ENCODE measurements around the gene PACSIN2.

DNA sequence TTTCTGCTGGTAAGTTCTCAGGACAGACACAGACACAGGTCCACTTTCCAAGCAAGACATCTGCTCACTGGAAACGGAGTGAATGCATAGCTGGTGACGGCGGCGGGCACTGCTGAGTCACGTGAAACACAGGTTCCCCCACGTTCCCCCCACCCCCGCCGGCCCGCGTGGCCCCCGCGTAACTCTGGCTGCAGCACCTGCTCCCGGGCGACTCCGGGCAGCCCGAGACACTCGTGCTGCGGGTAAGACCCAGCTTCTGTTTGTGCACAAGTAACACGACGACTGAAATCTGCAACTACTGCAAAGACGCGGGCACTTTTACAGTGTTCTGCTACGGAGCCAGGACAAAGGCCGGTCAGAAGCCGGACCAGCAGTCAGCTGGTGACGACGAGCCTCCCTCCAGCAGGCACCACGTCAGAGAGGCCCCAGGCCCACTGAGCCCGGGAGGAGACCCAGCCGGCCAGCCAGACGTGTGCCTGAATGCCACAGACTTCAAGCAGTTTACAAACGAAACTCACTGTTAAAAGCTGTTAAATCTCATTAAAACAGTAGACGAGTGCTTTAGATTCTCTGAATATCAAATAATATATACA, 145.0 kb downstream of the PACSIN2 start:
- TF ChIP-seq, protein P1, sequence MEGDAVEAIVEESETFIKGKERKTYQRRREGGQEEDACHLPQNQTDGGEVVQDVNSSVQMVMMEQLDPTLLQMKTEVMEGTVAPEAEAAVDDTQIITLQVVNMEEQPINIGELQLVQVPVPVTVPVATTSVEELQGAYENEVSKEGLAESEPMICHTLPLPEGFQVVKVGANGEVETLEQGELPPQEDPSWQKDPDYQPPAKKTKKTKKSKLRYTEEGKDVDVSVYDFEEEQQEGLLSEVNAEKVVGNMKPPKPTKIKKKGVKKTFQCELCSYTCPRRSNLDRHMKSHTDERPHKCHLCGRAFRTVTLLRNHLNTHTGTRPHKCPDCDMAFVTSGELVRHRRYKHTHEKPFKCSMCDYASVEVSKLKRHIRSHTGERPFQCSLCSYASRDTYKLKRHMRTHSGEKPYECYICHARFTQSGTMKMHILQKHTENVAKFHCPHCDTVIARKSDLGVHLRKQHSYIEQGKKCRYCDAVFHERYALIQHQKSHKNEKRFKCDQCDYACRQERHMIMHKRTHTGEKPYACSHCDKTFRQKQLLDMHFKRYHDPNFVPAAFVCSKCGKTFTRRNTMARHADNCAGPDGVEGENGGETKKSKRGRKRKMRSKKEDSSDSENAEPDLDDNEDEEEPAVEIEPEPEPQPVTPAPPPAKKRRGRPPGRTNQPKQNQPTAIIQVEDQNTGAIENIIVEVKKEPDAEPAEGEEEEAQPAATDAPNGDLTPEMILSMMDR (conservative IDR thresholded peaks at IDR 0.05; ENCODE audit: low read depth in 2 of 2): no peak
- TF ChIP-seq POLR2AphosphoS5 (IDR thresholded peaks at IDR 0.05; ENCODE audit: low read depth) (no peak), JUNB (IDR thresholded peaks at IDR 0.05; ENCODE audit: unreplicated experiment) (no peak), EZH2phosphoT487 (IDR thresholded peaks at IDR 0.05; ENCODE audit: unreplicated experiment) (no peak), EZH2 (IDR thresholded peaks at IDR 0.05; ENCODE audit: low read depth, unreplicated experiment) (no peak), ZNF114 (CRISPR knock-in tag; IDR thresholded peaks at IDR 0.05) (no peak), CREB1 (CRISPR knock-in tag; IDR thresholded peaks at IDR 0.05; ENCODE audit: low read depth) (no peak)
- TF ChIP-seq, protein P2, sequence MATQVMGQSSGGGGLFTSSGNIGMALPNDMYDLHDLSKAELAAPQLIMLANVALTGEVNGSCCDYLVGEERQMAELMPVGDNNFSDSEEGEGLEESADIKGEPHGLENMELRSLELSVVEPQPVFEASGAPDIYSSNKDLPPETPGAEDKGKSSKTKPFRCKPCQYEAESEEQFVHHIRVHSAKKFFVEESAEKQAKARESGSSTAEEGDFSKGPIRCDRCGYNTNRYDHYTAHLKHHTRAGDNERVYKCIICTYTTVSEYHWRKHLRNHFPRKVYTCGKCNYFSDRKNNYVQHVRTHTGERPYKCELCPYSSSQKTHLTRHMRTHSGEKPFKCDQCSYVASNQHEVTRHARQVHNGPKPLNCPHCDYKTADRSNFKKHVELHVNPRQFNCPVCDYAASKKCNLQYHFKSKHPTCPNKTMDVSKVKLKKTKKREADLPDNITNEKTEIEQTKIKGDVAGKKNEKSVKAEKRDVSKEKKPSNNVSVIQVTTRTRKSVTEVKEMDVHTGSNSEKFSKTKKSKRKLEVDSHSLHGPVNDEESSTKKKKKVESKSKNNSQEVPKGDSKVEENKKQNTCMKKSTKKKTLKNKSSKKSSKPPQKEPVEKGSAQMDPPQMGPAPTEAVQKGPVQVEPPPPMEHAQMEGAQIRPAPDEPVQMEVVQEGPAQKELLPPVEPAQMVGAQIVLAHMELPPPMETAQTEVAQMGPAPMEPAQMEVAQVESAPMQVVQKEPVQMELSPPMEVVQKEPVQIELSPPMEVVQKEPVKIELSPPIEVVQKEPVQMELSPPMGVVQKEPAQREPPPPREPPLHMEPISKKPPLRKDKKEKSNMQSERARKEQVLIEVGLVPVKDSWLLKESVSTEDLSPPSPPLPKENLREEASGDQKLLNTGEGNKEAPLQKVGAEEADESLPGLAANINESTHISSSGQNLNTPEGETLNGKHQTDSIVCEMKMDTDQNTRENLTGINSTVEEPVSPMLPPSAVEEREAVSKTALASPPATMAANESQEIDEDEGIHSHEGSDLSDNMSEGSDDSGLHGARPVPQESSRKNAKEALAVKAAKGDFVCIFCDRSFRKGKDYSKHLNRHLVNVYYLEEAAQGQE (IDR thresholded peaks at IDR 0.05; ENCODE audit: unreplicated experiment): no peak
- TF ChIP-seq, protein P3, sequence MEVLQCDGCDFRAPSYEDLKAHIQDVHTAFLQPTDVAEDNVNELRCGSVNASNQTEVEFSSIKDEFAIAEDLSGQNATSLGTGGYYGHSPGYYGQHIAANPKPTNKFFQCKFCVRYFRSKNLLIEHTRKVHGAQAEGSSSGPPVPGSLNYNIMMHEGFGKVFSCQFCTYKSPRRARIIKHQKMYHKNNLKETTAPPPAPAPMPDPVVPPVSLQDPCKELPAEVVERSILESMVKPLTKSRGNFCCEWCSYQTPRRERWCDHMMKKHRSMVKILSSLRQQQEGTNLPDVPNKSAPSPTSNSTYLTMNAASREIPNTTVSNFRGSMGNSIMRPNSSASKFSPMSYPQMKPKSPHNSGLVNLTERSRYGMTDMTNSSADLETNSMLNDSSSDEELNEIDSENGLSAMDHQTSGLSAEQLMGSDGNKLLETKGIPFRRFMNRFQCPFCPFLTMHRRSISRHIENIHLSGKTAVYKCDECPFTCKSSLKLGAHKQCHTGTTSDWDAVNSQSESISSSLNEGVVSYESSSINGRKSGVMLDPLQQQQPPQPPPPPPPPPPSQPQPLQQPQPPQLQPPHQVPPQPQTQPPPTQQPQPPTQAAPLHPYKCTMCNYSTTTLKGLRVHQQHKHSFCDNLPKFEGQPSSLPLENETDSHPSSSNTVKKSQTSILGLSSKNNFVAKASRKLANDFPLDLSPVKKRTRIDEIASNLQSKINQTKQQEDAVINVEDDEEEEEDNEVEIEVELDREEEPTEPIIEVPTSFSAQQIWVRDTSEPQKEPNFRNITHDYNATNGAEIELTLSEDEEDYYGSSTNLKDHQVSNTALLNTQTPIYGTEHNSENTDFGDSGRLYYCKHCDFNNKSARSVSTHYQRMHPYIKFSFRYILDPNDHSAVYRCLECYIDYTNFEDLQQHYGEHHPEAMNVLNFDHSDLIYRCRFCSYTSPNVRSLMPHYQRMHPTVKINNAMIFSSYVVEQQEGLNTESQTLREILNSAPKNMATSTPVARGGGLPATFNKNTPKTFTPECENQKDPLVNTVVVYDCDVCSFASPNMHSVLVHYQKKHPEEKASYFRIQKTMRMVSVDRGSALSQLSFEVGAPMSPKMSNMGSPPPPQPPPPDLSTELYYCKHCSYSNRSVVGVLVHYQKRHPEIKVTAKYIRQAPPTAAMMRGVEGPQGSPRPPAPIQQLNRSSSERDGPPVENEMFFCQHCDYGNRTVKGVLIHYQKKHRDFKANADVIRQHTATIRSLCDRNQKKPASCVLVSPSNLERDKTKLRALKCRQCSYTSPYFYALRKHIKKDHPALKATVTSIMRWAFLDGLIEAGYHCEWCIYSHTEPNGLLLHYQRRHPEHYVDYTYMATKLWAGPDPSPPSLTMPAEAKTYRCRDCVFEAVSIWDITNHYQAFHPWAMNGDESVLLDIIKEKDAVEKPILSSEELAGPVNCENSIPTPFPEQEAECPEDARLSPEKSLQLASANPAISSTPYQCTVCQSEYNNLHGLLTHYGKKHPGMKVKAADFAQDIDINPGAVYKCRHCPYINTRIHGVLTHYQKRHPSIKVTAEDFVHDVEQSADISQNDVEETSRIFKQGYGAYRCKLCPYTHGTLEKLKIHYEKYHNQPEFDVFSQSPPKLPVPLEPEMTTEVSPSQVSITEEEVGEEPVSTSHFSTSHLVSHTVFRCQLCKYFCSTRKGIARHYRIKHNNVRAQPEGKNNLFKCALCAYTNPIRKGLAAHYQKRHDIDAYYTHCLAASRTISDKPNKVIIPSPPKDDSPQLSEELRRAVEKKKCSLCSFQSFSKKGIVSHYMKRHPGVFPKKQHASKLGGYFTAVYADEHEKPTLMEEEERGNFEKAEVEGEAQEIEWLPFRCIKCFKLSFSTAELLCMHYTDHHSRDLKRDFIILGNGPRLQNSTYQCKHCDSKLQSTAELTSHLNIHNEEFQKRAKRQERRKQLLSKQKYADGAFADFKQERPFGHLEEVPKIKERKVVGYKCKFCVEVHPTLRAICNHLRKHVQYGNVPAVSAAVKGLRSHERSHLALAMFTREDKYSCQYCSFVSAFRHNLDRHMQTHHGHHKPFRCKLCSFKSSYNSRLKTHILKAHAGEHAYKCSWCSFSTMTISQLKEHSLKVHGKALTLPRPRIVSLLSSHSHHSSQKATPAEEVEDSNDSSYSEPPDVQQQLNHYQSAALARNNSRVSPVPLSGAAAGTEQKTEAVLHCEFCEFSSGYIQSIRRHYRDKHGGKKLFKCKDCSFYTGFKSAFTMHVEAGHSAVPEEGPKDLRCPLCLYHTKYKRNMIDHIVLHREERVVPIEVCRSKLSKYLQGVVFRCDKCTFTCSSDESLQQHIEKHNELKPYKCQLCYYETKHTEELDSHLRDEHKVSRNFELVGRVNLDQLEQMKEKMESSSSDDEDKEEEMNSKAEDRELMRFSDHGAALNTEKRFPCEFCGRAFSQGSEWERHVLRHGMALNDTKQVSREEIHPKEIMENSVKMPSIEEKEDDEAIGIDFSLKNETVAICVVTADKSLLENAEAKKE (CRISPR knock-in tag; IDR thresholded peaks at IDR 0.05): no peak

All from GM23338 (cell line).